ENCODE results near the gene GRK4.
A peak's percentile ranks its signal among the peaks of the same experiment; 100 is the strongest.

The GRK4 gene

GRCh38 chr4:3017504-3017903 lies 54.1 kb downstream of the GRK4 start:
- no peak for DNase-seq

GRCh38 chr4:3019145-3019846 lies 55.9 kb downstream of the GRK4 start:
- DNase-seq: no peak

- no peak for DNase-seq
These were observed 57.8 kb downstream of the GRK4 start for GRCh38 chr4:3021127-3021526.

GRCh38 chr4:3021627-3022026 lies 58.3 kb downstream of the GRK4 start:
- DNase-seq: no peak

GRCh38 chr4:3022112-3022511 lies 58.7 kb downstream of the GRK4 start:
- no peak for DNase-seq

- DNase-seq: no peak
These were observed 59.3 kb downstream of the GRK4 start for GRCh38 chr4:3022651-3023050.

GRCh38 chr4:3025881-3026280 lies 62.5 kb downstream of the GRK4 start:
- DNase-seq: no peak

GRCh38 chr4:3026540-3026939 lies 63.2 kb downstream of the GRK4 start:
- DNase-seq: no peak

GRCh38 chr4:3029464-3029863 lies 66.1 kb downstream of the GRK4 start:
- no peak for DNase-seq

GRCh38 chr4:3030566-3031356 lies 67.4 kb downstream of the GRK4 start:
- DNase-seq: no peak

- no peak for DNase-seq
These were observed 68.1 kb downstream of the GRK4 start for GRCh38 chr4:3031357-3032082.

GRCh38 chr4:3034231-3034630 lies 70.9 kb downstream of the GRK4 start:
- no peak for DNase-seq

GRCh38 chr4:3035249-3035648 lies 71.9 kb downstream of the GRK4 start:
- DNase-seq: no peak

GRCh38 chr4:3035674-3036073 lies 72.3 kb downstream of the GRK4 start:
- no peak for DNase-seq

GRCh38 chr4:3036131-3036952 lies 73.0 kb downstream of the GRK4 start:
- DNase-seq: no peak

- DNase-seq: no peak
These were observed 74.6 kb downstream of the GRK4 start for GRCh38 chr4:3037957-3038461.

- no peak for DNase-seq
These were observed 76.5 kb downstream of the GRK4 start for GRCh38 chr4:3039706-3040366.

- no peak for DNase-seq
These were observed 77.3 kb downstream of the GRK4 start for GRCh38 chr4:3040452-3041191.

- peak; percentile 29 for DNase-seq
These were observed 78.1 kb downstream of the GRK4 start for GRCh38 chr4:3041192-3042142.

- no peak for DNase-seq
These were observed 78.9 kb downstream of the GRK4 start for GRCh38 chr4:3042226-3042625.
